GM12873 (cell line): ENCODE results near the gene CDT1.

Experiments used
- TF ChIP-seq, protein P1 (sequence below): IDR thresholded peaks from 2 replicates; pipeline ENCODE4 v1.5.1; 2012; ENCODE audit warnings: low read depth, mild to moderate bottlenecking, moderate library complexity, low read length, control low read depth; ENCODE audit not compliant: insufficient read depth; ENCODE audit errors: missing control alignments

Gene CDT1

DNA sequence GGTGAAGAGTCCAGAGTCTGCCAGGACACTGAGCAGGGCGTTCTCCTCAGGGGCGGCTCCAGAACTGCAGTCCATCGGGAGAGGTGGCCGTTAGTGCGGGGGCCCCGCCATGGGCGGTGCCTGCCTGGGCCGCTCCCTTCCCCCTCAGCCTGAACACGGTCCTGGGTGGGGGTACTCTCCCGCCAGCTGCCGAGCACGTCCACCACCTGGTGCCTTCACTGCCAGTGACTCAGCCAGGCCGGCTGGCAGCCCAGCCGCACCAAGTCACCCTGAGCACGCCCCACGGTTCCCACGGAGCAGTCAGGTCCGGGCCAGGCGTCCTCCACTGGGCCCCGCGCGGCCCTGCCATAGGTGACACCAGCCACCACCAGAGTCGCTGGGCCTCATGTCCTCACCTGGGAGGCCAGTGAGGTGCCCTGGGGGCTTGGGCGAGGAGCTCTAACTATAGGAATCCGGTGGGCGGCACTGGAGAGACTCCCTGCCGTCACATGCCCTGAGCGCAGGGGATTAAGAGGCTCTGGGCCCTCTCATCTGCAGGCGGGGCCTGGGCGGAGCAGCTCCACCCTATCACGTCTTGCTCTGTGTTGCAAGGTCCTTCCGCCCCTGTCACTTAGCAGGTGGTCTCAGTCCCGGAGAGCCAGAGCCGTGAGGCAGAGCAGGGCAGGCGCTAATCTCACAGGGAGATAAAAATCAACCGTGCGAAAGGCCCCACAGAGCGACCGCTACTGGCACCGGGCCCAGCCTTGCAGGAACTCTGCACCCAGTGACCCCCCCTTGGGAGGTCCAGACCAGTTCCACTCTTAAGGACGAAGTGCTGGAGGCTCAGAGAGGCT lies 32.9 kb upstream of the CDT1 start:
- TF ChIP-seq, protein P1, sequence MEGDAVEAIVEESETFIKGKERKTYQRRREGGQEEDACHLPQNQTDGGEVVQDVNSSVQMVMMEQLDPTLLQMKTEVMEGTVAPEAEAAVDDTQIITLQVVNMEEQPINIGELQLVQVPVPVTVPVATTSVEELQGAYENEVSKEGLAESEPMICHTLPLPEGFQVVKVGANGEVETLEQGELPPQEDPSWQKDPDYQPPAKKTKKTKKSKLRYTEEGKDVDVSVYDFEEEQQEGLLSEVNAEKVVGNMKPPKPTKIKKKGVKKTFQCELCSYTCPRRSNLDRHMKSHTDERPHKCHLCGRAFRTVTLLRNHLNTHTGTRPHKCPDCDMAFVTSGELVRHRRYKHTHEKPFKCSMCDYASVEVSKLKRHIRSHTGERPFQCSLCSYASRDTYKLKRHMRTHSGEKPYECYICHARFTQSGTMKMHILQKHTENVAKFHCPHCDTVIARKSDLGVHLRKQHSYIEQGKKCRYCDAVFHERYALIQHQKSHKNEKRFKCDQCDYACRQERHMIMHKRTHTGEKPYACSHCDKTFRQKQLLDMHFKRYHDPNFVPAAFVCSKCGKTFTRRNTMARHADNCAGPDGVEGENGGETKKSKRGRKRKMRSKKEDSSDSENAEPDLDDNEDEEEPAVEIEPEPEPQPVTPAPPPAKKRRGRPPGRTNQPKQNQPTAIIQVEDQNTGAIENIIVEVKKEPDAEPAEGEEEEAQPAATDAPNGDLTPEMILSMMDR, result no peak

DNA sequence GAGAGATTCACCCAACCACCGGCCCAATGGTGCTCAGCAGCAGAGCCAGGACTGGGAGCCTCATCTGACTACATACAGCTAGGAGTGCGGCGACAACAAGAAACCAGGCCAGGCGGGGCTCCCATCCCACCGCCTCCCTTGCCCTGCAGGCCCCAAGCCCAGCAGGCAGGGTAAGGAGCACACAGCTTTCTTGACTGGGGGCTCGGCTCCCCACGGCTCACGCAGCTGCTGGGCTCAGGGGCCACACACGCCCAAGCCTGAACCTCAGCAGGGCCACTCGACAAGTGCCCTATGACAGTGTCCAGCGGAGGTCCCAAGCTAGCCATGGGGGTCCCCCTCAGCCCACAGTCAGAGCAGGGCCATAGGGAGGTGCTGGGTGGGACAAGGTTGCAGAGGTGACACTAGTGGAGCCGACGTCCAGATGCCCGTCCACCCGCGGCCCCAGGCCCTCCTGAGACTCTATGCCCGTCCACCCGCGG lies 32.3 kb upstream of the CDT1 start:
- TF ChIP-seq, protein P1, result no peak

DNA sequence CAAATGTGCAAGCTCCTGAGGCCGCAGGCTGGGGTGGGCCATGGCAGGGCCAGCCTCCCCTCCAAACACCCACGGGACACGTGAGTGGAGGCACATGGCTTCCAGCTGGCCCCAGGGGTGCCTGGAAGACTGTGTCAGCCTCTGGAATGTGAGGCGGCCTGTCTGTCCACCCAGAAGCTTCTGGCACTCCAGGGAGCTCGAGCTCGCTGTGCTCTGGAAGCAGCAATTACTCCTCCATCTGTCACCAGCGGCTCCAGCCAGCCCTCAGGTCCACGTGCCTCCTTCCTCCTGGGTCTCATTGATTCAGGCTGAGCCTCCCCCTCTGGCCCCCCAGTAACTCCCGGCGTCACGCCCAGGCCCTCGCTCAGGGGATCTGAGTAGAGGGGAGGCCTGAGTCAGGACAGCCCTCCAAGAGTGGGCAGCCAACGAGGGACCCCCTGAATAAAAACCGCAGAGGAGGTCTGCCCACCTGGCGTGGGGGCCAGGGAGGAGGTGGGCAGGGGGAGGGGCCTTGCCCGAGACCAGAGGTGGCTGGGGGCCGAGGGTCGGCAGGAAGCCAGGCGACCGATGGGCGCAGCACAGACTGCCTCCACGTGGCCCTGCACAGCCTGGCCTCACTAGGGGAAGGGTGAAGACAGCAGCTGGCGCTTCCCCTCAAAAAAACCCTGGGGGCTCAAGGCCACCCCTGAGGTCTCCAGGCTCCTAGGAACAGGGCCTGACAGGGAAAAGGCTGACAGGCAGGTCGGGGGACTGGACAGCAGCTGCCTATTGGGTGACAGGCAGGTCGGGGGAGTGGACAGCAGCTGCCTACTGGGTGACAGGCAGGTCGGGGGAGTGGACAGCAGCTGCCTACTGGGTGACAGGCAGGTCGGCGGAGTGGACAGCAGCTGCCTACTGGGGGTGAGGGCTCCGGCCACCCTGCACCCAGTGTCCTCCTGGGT lies 30.4 kb upstream of the CDT1 start:
- TF ChIP-seq, protein P1, result no peak

DNA sequence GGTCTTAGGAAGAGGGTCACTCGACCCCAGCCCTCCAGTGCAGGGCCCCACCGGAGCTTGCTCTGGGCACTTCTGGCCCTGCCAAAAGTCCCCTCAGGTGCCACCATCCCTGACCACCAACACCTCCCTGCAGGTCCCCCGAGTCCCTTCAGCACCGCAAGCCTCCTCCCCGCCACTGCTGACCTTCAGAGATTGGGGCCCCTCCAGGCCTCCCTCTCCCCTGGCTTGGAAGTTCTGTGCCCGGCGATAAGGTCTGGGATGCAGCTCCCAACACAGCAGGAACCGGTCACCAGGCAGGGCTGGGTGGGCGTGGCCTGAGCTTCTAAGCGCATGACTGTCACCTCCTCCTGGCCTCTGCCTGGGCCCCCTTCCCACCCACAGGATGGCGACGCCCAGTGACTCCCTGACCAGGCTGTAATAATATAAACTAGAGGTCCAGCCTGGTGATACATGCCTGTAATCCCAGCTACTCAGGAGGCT lies 29.7 kb upstream of the CDT1 start:
- TF ChIP-seq, protein P1, result no peak

DNA sequence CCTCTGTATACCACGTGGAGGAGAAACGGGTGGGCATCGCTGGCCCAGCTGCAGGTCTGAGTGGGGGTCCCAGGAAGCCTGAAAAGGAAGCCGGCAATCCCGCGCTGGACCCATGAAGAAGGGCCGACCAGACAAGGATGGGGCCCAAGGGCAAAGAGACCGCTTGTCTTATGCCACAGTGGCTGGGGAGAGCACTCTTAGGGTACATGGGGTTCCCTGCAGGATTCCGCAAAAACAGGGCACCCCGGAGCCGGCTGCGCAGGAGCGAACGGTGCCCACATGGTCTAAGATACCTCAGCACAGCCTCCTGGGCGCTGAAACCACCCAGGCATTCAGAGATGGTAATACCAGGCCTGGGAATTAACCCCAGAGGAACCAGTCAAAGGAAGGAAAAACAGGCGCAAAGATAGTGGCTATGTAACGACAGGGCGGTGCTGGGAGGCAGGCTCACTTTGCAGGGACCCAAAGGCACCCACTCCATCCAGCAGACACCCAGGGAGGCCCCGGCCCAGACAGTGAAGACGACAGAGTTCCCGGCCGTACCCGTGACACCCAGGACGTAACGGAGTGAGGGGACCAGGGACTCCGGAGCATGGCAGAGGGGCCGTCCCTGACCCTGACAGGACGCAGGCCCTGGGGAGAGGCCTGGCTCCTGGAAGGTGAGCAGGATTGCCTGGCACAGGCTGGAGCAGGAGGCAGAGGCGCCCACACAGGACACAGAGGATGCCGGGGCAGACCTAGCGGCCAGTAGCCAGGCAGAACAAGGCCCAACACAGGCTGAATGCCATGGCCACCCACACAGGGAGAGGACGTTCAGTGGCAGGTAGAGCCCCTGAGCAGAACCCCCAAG lies 28.8 kb upstream of the CDT1 start:
- TF ChIP-seq, protein P1, result no peak

DNA sequence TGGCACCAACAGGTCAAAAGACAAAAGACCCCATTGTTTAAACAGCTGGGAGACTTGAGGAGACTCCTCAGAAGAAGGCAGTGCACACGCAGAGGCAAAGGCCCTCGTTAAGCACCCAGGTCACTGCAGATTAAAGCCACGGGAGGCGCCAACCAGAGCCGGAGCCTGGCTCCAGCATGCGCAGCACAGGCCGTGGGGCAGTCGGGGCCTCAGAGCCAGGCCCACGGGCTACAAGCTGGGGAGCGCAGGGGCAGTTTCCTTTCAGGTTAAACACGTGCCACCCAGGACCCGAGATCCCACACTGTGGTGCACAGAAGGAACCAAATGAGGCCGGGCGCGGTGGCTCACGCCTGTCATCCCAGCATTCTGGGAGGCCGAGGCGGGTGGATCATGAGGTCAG lies 27.8 kb upstream of the CDT1 start:
- TF ChIP-seq, protein P1, result no peak
